ENCODE data around the gene FLT1.

FLT1 gene

DNA sequence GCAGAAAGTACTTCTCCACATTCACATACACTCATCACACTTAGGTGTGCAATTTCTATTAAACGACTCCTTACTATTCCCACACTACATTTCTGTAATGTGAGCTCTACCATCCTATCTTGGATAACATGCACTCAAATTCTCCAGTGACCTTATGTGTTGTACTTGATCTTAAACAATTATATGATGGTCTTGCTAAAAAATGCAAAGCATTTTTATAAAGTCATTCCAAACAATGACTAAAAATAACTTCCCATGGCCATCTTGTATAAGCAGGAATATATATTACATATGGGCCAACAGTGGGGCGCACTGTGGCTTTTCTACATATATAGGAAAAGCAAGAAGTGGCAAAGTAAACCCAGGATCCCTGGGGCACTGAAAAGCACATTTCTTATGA is 155.5 kb downstream of the FLT1 start:
- Histone ChIP-seq H3K27me3 (replicated peaks; ENCODE audit: control insufficient read depth, insufficient read depth, low read length, poor library complexity, severe bottlenecking) (no peaks in the 10 kb centered on the region), H3K27ac (ENCODE audit: insufficient read depth, low read length, poor library complexity, severe bottlenecking) (no peak overlapping the region), H3K4me1 (ENCODE audit: control insufficient read depth, insufficient read depth, low read length, poor library complexity, severe bottlenecking) (no peaks in the 10 kb centered on the region), H3K9me3 (ENCODE audit: control insufficient read depth, low read length) (no peaks in the 10 kb centered on the region), H3K4me3 (ENCODE audit: insufficient read depth, low read depth, low read length, poor library complexity, severe bottlenecking) (no peak overlapping the region), H3K36me3 (ENCODE audit: control insufficient read depth, insufficient read depth, low read length) (no peaks in the 10 kb centered on the region)
- no peak for DNase-seq

- H3K9me3 ChIP-seq (ENCODE audit: control insufficient read depth, low read length), result no peaks in the 10 kb centered on the region
- no peak for DNase-seq
- no peak overlapping the region for H3K4me3 ChIP-seq (ENCODE audit: insufficient read depth, low read depth, low read length, poor library complexity, severe bottlenecking)
- no peak overlapping the region for H3K27ac ChIP-seq (ENCODE audit: insufficient read depth, low read length, poor library complexity, severe bottlenecking)
- no peaks in the 10 kb centered on the region for H3K4me1 ChIP-seq (ENCODE audit: control insufficient read depth, insufficient read depth, low read length, poor library complexity, severe bottlenecking)
- no peaks in the 10 kb centered on the region for H3K27me3 ChIP-seq (replicated peaks; ENCODE audit: control insufficient read depth, insufficient read depth, low read length, poor library complexity, severe bottlenecking)
- no peaks in the 10 kb centered on the region for H3K36me3 ChIP-seq (ENCODE audit: control insufficient read depth, insufficient read depth, low read length)
These were observed 156.2 kb downstream of the FLT1 start for GRCh38 chr13:28338742-28339141.

GRCh38 chr13:28338006-28338574 is 156.8 kb downstream of the FLT1 start:
- Histone ChIP-seq H3K4me1 (ENCODE audit: control insufficient read depth, insufficient read depth, low read length, poor library complexity, severe bottlenecking) (no peaks in the 10 kb centered on the region), H3K4me3 (ENCODE audit: insufficient read depth, low read depth, low read length, poor library complexity, severe bottlenecking) (no peak overlapping the region)
- DNase-seq, result no peak

DNA sequence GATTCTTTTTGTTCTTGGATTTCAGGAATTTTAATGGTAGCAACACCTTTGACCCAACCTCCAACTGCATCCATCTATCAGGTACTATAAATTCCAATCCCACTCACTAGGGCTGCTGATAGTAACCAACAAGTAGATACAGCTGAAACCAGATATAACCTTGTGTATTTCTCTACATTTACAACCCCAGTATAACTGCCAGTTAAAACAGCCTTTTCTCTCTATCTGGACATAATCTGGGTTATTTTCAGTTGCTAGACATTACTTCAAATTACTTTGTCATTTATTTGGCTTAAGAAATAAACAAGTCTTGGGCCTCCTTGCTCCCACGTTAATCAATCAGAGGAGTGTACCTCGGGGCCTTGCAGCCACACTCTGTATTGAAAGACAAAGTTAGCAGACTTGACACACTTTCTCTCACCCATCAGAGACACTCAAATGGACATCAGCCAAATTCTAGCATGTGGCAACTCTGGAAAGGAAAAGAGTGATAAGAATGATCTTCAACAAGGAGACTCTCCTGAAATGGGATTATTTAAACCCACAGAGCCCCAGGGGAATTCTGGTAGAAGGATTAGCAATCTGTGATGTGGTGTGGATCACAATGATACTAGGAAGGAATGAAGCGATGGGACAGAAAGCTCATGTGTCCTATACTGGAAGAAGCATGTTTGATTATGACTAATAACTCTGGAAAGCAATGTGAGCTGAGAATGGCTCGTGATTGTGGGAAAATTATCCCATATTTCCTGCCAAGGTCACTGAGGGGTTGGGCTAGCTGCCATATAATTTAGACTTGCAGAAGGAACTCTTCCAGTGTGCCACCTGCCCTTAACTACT is 157.5 kb downstream of the FLT1 start:
- no peaks in the 10 kb centered on the region for H3K9me3 ChIP-seq (ENCODE audit: control insufficient read depth, low read length)
- DNase-seq, result no peak
- no peak overlapping the region for H3K4me3 ChIP-seq (ENCODE audit: insufficient read depth, low read depth, low read length, poor library complexity, severe bottlenecking)
- no peaks in the 10 kb centered on the region for H3K36me3 ChIP-seq (ENCODE audit: control insufficient read depth, insufficient read depth, low read length)
- no peaks in the 10 kb centered on the region for H3K27me3 ChIP-seq (replicated peaks; ENCODE audit: control insufficient read depth, insufficient read depth, low read length, poor library complexity, severe bottlenecking)
- no peaks in the 10 kb centered on the region for H3K4me1 ChIP-seq (ENCODE audit: control insufficient read depth, insufficient read depth, low read length, poor library complexity, severe bottlenecking)
- no peak overlapping the region for H3K27ac ChIP-seq (ENCODE audit: insufficient read depth, low read length, poor library complexity, severe bottlenecking)

More at GRCh38 chr13:28338006-28338574, 156.8 kb downstream of the FLT1 start:
- H3K27me3 ChIP-seq (replicated peaks; ENCODE audit: control insufficient read depth, insufficient read depth, low read length, poor library complexity, severe bottlenecking), result no peaks in the 10 kb centered on the region
- H3K9me3 ChIP-seq (ENCODE audit: control insufficient read depth, low read length), result no peaks in the 10 kb centered on the region
- H3K36me3 ChIP-seq (ENCODE audit: control insufficient read depth, insufficient read depth, low read length), result no peaks in the 10 kb centered on the region
- H3K27ac ChIP-seq (ENCODE audit: insufficient read depth, low read length, poor library complexity, severe bottlenecking), result no peak overlapping the region

DNA sequence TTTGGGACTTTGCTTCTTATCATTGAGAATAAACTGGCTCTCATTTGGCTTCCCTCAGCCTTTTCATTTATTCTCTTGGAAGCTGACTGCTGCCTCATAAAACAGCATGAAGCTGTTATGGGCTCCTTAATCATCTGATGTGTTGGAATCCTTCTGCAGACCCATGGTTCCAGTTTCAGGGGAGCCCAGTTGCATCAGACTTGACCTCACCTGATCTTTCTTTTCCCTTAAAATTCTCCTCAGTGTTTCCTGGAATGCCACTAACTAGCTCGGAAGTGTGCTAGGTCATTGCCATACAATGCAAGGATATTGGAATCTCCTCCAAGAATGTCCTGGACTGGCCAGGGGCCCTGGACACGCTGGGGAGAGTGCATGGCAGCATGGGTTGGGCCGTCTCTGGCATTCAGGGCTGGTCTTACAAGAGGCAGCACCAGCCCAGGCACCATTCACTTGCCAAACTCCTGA is 158.7 kb downstream of the FLT1 start:
- Histone ChIP-seq H3K27ac (ENCODE audit: insufficient read depth, low read length, poor library complexity, severe bottlenecking) (no peak overlapping the region), H3K27me3 (replicated peaks; ENCODE audit: control insufficient read depth, insufficient read depth, low read length, poor library complexity, severe bottlenecking) (no peaks in the 10 kb centered on the region), H3K36me3 (ENCODE audit: control insufficient read depth, insufficient read depth, low read length) (no peaks in the 10 kb centered on the region), H3K4me1 (ENCODE audit: control insufficient read depth, insufficient read depth, low read length, poor library complexity, severe bottlenecking) (no peaks in the 10 kb centered on the region), H3K4me3 (ENCODE audit: insufficient read depth, low read depth, low read length, poor library complexity, severe bottlenecking) (no peak overlapping the region), H3K9me3 (ENCODE audit: control insufficient read depth, low read length) (no peaks in the 10 kb centered on the region)
- DNase-seq, result no peak

DNA sequence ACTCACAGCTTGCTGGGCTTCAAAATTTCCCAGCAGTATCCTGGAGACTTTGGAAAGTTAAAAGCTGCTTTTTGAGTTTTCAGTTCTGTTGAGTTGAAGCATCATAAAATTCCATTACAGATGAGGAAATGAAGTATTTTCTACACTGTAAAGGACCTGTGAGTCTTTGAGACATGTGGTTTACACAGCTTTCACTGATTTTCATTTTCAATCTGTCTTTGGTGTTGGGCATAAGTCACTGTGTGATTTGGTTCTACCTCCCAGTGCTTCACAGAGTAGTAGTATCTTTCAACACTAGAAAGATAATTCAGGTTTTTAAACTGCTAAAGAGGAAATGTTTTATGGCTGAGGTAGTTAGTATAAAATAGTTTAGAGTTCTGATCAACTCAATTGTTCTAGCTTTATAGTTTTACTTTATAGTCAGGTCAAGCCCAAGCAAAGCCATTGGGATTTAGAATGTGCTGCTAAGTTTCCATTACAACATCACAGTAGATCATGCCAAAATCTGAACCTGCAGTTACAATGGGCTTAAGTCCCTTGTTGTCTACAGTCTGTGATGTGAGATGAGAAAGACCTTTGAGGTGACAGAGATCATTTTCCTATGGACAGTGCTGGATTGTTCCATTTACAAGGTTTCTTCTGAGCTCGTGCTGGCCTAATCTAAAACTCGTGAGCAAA is 161.6 kb downstream of the FLT1 start:
- Histone ChIP-seq H3K36me3 (ENCODE audit: control insufficient read depth, insufficient read depth, low read length) (no peaks in the 10 kb centered on the region), H3K4me3 (ENCODE audit: insufficient read depth, low read depth, low read length, poor library complexity, severe bottlenecking) (no peak overlapping the region), H3K4me1 (ENCODE audit: control insufficient read depth, insufficient read depth, low read length, poor library complexity, severe bottlenecking) (no peaks in the 10 kb centered on the region), H3K9me3 (ENCODE audit: control insufficient read depth, low read length) (no peaks in the 10 kb centered on the region), H3K27ac (ENCODE audit: insufficient read depth, low read length, poor library complexity, severe bottlenecking) (no peak overlapping the region), H3K27me3 (replicated peaks; ENCODE audit: control insufficient read depth, insufficient read depth, low read length, poor library complexity, severe bottlenecking) (no peaks in the 10 kb centered on the region)
- DNase-seq, result no peak

- no peak overlapping the region for H3K27ac ChIP-seq (ENCODE audit: insufficient read depth, low read length, poor library complexity, severe bottlenecking)
- DNase-seq, result no peak
- no peaks in the 10 kb centered on the region for H3K36me3 ChIP-seq (ENCODE audit: control insufficient read depth, insufficient read depth, low read length)
- H3K4me3 ChIP-seq (ENCODE audit: insufficient read depth, low read depth, low read length, poor library complexity, severe bottlenecking), result no peak overlapping the region
- no peaks in the 10 kb centered on the region for H3K9me3 ChIP-seq (ENCODE audit: control insufficient read depth, low read length)
- no peaks in the 10 kb centered on the region for H3K4me1 ChIP-seq (ENCODE audit: control insufficient read depth, insufficient read depth, low read length, poor library complexity, severe bottlenecking)
- no peaks in the 10 kb centered on the region for H3K27me3 ChIP-seq (replicated peaks; ENCODE audit: control insufficient read depth, insufficient read depth, low read length, poor library complexity, severe bottlenecking)
These were observed 165.4 kb downstream of the FLT1 start for GRCh38 chr13:28329395-28330158.

DNA sequence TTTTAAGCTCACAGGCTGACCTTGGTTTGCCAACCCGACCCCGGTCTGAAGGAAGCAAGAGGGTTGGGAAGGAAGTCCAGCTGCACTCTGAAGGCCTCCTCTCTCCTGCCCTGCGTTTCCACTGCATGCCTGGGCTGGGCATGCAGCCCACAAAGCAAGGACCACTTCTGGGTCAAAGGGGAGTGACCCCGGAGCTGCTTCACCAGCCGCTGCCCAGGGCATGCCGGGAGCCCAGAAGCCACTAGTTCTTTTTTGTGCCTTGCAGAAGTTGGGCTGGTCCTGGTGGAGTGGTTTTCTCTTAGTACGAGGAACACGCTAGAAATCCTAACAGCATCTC is 166.7 kb downstream of the FLT1 start:
- no peak for DNase-seq
- Histone ChIP-seq H3K9me3 (ENCODE audit: control insufficient read depth, low read length) (no peaks in the 10 kb centered on the region), H3K27ac (ENCODE audit: insufficient read depth, low read length, poor library complexity, severe bottlenecking) (no peak overlapping the region), H3K4me3 (ENCODE audit: insufficient read depth, low read depth, low read length, poor library complexity, severe bottlenecking) (no peak overlapping the region), H3K4me1 (ENCODE audit: control insufficient read depth, insufficient read depth, low read length, poor library complexity, severe bottlenecking) (no peaks in the 10 kb centered on the region), H3K27me3 (replicated peaks; ENCODE audit: control insufficient read depth, insufficient read depth, low read length, poor library complexity, severe bottlenecking) (no peaks in the 10 kb centered on the region), H3K36me3 (ENCODE audit: control insufficient read depth, insufficient read depth, low read length) (no peaks in the 10 kb centered on the region)

DNA sequence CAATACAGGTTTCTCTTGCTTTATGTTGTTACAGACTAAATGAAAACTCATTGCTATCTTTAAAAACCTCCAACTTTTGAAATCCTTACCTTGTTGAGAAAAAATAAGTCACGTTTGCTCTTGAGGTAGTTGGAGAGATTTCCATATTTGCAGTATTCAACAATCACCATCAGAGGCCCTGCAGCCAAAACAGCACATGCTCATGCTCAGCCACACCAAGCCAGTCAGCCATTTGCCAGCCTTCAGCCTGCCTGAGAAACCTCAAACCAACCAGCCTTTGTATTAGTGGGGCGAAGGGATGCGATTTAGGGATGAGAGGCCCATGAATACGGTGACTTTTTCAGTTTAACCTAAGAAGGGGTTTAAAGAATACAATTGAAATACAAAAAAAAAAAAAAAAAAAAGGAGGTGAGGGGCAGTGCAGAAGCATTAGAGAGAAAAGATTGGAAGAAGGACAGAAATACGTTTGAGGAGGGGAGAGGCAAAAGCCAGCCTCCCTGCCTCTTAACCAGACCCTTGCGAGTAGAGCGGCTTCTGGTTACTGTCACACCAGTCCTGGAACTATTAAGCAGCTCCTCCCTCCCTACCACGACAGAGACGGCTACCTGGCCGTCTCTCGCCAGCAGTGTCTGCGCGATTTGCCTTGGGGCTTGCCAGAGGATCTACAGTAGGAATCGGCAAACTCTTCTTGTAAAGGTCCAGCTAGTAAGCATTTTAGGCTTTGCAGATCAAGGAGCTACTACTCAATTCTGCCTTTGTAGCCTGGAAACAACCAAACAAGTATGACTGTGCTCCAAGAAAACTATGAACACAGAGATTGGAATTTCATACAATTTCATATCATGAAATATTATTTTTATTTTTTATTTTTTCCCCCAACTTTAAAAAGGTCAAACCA is 167.3 kb downstream of the FLT1 start:
- Histone ChIP-seq H3K9me3 (ENCODE audit: control insufficient read depth, low read length) (no peaks in the 10 kb centered on the region), H3K36me3 (ENCODE audit: control insufficient read depth, insufficient read depth, low read length) (no peaks in the 10 kb centered on the region), H3K27me3 (replicated peaks; ENCODE audit: control insufficient read depth, insufficient read depth, low read length, poor library complexity, severe bottlenecking) (no peaks in the 10 kb centered on the region), H3K27ac (ENCODE audit: insufficient read depth, low read length, poor library complexity, severe bottlenecking) (no peak overlapping the region), H3K4me3 (ENCODE audit: insufficient read depth, low read depth, low read length, poor library complexity, severe bottlenecking) (no peak overlapping the region), H3K4me1 (ENCODE audit: control insufficient read depth, insufficient read depth, low read length, poor library complexity, severe bottlenecking) (no peaks in the 10 kb centered on the region)
- no peak for DNase-seq

Data from effector memory CD4-positive, alpha-beta T cell (primary cell).